Measurements from ENCODE around the gene HSD11B1L.

The HSD11B1L gene

GRCh38 chr19:5667751-5668271, 13.0 kb upstream of the HSD11B1L start:
- DNase-seq: no peak

- DNase-seq: no peak
These were observed 11.6 kb upstream of the HSD11B1L start for GRCh38 chr19:5669212-5669611.

GRCh38 chr19:5671600-5671999, 9.2 kb upstream of the HSD11B1L start:
- no peak for DNase-seq

GRCh38 chr19:5672708-5673459, 7.9 kb upstream of the HSD11B1L start:
- no peak for DNase-seq

- no peak for DNase-seq
These were observed 7.1 kb upstream of the HSD11B1L start for GRCh38 chr19:5673752-5674151.

GRCh38 chr19:5674714-5675113, 6.1 kb upstream of the HSD11B1L start:
- DNase-seq: no peak

GRCh38 chr19:5676105-5676771, 4.6 kb upstream of the HSD11B1L start:
- DNase-seq: no peak

- DNase-seq: no peak
These were observed 4.1 kb upstream of the HSD11B1L start for GRCh38 chr19:5676772-5677105.

GRCh38 chr19:5677136-5677535, 3.7 kb upstream of the HSD11B1L start:
- DNase-seq: no peak

GRCh38 chr19:5677580-5677979, 3.2 kb upstream of the HSD11B1L start:
- DNase-seq: no peak

- no peak for DNase-seq
These were observed 2.6 kb upstream of the HSD11B1L start for GRCh38 chr19:5678071-5678718.

- no peak for DNase-seq
These were observed 1.3 kb upstream of the HSD11B1L start for GRCh38 chr19:5679289-5680083.

GRCh38 chr19:5680084-5680436, 767 bp upstream of the HSD11B1L start:
- DNase-seq: no peak

- DNase-seq: no peak
These were observed 722 bp downstream of the HSD11B1L start for GRCh38 chr19:5681391-5682106.

GRCh38 chr19:5682107-5682482, 1.3 kb downstream of the HSD11B1L start:
- DNase-seq: no peak

GRCh38 chr19:5683177-5683886, 2.5 kb downstream of the HSD11B1L start:
- DNase-seq: no peak

- DNase-seq: no peak
These were observed 4.0 kb downstream of the HSD11B1L start for GRCh38 chr19:5684694-5685430.

GRCh38 chr19:5686326-5686646, 5.5 kb downstream of the HSD11B1L start:
- DNase-seq: no peak

- DNase-seq: peak; percentile 99
These were observed 6.0 kb downstream of the HSD11B1L start for GRCh38 chr19:5686647-5687359.

GRCh38 chr19:5687360-5688198, 6.8 kb downstream of the HSD11B1L start:
- DNase-seq: no peak
